ENCODE measurements around the gene JAZF1.

The JAZF1 gene

GRCh38 chr7:28191184-28191583, 10.6 kb upstream of the JAZF1 start:
- DNase-seq, result no peak

DNA sequence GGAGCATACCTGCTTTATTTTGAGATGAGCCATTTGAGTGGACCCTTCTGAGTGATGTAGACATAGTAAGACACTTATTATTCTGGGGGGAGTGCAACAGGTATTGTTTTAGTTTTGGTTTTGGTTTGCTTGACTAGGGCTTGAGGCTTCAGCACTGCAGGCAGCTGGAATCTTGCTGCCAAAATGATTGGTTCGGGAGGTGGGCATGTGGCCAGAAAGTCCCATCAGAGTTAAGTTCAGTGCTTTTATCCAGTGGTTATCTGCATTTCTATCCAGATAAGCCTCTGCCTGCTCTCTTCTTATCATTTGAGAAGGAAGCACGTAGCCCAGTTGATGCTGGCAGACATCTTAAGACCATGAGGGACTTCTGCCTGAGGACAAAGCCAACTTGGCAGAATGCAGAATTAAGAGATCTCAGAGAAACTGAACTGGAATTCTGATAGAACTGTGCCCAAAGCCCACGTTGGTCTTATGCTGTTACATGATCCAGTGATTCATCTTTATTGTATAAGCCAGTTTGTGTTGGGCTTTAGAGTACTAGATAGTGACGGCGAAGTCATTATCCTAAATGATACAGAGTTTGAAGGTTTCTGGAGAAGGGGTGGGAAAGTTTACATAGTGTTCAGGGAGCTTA, 9.6 kb upstream of the JAZF1 start:
- DNase-seq, result no peak

GRCh38 chr7:28187012-28187411, 6.4 kb upstream of the JAZF1 start:
- DNase-seq, result no peak

- DNase-seq, result no peak
These were observed 3.0 kb upstream of the JAZF1 start for GRCh38 chr7:28183627-28184026.

GRCh38 chr7:28182071-28182471, 1.5 kb upstream of the JAZF1 start:
- DNase-seq, result no peak

DNA sequence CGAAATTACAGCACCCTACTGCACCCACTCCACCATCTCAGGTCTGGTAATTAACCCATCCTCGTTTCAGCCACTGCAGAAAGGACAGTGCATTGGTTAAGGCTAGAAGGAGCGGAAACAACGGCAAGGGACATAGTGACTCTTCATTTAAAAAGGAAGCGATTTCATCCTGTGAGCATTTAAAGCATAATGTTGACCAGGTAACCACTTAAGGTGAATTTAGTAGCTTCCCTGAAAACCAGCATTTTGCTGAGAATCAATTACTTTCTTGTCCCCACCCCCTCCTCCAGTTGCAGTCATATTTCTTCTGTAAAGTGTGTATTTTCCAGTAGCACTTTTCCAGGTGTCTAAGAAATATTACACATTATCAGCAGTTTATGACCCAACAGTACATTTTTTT, 821 bp upstream of the JAZF1 start:
- DNase-seq, result no peak

- DNase-seq, result no peak
These were observed 598 bp downstream of the JAZF1 start for GRCh38 chr7:28180031-28180363.

DNA sequence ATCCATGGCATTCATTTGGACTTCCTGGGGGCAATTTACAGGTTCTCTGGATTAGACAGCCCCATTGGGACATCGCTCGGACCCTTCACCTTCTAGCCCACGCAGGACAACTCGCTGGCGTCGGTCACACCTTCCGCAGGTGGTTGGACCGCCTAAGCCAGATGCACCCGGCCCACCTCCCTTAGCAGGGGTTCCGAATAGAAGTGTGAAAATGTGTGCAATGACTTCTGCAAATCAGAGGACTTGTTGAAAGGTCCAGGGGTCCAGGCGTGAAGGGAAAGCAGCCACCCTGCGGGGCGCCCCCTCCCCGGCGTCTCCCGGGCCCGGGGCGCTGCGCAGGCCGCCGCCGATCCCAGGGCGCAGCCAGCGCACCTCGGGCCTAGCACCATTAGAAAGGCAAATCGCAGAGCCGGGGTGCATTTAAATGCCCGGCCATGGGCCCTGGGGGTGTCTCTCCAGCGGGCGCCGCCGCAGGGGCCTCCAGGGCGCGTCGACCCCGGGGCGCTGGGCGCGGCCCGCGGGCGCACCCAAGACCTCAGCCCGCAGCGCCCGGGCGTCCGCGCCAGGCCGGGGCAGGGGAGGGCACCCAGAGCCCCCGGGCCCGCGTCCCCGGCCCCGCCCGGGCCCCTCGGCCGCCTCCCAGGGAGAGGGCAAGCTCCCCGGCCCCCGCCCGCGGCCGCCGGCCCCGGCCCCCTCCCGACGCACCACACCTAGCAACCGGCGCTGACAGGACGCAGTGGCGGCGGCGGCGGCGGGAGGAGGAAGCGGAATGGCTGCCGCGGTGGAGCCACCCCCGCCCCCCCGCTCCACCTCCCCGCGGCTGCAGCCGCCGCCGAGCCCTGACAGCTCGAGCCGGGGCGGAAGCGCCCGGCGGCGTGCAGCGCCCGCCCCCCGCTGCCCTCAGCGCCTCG, 1.2 kb downstream of the JAZF1 start:
- peak; percentile 71 to 92 (median 81) for DNase-seq

DNA sequence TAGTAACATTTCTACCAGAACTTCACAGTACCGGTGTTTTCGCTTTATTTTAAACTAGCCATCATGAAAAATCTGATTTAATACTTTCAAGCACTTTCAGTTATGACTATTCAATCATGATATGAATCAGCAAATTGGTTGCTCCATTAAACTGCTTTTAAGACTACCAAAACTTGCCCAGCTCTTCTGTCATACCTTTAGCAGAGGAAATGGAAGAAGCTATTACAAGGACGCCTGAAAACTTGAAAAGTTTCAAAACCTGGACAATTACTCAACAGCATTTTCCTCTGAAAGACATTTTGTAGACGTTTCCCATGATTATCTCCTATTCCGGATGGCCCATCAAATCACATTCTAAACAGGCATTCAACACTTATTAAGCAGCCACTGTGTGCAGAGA, 2.0 kb downstream of the JAZF1 start:
- DNase-seq, result no peak

DNA sequence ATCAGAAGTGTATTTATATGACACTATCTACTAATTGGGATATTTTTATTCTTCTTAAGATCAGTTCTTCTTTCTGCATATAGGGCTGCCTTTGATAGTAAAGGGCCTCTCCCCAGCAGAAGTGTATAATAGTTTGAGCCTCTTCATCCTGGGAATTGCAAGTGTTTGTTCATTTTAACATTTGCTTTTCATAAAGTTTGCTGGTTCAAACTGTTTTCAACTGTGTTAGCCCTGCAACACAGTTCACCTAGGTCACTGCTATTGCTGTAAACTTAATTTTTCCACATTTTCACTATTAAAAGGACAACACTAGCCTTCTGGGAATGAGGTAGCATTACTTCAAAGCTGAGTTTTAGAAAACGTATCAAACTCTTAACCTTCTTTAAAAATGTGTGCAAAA, 2.8 kb downstream of the JAZF1 start:
- no peak for DNase-seq

- DNase-seq, result no peak
These were observed 4.0 kb downstream of the JAZF1 start for GRCh38 chr7:28176645-28177044.

GRCh38 chr7:28176174-28176573, 4.4 kb downstream of the JAZF1 start:
- no peak for DNase-seq

DNA sequence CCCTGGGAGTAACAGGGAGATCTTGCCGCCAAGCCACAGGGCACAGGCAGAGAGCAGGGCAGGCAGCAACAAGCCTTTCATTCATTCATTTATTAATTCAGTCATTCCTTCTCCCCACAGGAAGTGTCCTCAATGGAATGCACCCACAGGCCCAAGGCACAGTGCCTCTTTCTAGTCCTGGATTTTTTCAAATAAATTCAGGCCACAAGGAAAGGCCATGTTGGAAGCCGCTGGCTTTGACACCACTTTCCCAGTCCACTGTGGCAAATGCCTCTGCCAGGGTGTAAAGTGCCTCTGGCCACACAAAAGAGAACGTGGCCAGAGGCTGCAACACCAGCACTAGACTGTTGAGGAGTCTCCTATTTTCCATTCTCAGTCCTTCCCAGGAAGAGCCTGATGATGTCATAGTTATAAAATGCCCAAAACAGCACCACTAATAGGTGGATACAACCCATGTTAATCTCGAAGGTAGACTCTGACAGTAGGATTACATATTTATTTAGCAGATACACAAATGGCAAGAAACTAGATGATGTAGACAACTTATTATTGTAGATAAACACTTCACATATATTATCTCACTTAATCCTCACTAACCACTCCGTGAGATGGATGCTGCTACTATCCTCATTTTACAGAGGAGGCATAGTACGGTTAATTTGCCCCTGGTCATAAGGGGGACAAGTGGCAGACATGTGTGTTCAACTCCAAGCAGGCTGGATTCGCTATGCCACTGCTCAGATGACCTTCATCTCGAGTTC, 5.5 kb downstream of the JAZF1 start:
- no peak for DNase-seq

DNA sequence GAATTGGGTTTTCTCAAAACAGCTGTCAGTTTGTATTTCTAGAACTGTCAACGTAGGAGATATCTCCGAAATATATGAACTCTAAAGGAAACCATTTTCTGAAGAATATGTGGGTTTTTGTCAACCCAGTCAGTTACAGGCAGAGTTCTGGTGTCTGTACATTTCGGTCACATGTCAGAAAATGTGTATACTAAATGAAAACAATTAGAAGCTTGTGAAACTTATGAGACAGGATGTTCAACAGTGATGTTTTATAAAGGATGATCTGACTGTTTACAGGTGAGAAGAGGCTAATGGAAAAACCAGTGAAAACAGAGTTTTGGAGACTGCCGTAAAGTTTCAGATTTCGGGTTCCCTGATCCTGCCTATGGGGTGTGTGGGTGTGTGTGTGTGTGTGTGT, 6.2 kb downstream of the JAZF1 start:
- DNase-seq, result no peak

DNA sequence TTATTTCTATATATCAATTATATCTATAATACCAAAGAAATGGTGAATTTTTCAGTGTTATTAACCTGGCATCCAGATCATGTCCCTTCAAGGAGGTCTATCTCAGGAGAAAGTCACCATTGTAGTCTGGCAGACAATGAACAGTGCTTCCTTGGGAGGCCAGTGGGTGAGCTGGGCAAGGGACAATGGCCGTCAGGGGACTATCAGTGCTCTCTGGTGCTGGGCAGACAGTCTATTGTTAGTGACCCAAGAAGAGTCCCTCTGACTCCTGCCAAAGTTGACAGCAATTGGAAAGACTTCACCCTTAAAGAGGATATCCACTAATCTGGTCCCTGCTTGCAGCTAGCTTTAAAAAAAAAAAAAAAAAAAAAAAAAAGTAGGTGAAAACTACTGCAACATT, 7.1 kb downstream of the JAZF1 start:
- no peak for DNase-seq

- no peak for DNase-seq
These were observed 7.6 kb downstream of the JAZF1 start for GRCh38 chr7:28172958-28173357.

DNA sequence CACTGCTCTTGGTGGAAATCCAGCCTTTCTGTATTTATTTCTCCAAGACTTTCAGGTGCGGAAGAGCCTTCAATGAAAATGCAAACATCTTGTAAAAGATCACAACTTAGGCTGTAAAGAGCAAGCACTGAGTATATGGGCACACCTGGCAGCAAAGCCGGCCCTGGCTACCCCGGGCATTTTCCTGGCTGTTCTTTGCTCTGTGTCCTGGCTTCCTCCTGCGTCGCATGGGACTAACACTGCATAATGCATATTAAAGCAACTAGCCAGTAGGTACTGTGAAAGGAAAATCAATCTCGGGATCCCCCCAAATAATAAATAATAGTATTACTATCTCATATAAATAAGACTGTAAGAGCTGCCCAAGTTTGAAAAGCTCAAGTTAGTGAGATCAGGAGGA, 9.9 kb downstream of the JAZF1 start:
- DNase-seq, result no peak

GRCh38 chr7:28169230-28169629, 11.4 kb downstream of the JAZF1 start:
- DNase-seq, result no peak

DNA sequence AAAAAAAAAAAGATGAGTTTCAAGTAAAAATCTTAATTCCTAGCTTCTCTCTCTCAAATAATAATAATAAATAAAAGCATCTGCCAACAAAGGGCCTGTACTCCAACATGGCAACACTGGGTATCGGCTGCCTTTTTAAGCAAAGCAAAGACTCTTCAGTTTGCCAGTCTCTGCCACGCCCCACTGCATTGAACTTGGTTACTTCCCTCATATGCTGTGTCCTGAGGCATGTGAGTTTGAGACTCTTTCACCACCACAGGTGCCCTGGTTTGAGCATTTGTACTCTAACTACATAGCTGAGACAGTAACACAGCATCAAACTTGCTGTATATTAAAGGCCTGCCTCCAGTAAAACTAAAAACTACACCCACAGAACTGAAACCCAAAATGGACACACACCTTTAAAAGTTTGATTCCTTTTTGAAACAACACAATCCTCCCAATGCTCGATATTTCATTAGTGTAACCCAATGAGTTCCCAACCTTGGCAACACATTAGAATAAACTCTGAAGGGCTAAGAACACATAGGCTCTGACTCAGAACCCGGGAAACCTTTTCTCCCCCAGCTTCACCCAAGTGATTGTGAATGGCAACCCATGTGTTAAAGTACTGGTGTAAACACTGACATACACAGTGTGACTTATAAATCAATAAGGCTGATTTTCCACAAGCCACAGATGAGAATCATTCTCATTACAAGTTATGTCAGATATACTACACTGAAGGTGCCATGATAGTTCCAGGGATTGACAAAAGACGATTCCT, 12.0 kb downstream of the JAZF1 start:
- no peak for DNase-seq

DNA sequence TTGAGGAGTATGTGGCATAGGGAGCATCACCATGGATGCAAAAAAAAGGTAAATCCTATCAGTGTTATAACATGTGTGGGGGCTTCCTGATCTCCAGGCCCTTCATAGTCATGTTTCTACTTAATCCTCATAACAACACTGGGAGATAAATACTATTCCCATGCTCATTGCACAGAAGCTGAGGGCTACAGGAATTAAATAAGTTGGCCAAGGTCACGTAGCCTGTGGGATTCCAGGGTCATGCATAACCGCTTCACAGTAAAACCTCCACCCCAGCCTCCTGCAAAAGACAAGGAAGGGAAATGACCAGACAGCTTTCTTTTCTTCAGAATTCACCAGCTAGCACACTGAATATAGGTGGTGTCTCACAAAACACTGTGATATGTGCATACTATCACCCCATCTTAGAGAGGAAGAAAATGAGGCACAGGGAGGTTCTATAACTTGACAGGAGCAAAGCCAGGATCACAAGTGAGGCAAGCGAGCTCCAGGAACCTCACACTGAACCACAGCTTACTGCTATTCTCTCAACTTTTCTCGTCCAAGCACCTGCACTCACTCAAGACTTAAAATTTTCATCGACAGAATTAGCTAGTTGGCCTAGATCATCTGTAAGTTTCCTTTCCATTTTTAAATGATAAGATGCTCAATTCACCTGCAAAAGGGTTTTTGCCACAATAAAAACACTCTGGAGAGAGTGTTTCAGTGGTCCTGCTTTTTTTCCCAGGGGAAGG, 13.4 kb downstream of the JAZF1 start:
- DNase-seq, result no peak

DNA sequence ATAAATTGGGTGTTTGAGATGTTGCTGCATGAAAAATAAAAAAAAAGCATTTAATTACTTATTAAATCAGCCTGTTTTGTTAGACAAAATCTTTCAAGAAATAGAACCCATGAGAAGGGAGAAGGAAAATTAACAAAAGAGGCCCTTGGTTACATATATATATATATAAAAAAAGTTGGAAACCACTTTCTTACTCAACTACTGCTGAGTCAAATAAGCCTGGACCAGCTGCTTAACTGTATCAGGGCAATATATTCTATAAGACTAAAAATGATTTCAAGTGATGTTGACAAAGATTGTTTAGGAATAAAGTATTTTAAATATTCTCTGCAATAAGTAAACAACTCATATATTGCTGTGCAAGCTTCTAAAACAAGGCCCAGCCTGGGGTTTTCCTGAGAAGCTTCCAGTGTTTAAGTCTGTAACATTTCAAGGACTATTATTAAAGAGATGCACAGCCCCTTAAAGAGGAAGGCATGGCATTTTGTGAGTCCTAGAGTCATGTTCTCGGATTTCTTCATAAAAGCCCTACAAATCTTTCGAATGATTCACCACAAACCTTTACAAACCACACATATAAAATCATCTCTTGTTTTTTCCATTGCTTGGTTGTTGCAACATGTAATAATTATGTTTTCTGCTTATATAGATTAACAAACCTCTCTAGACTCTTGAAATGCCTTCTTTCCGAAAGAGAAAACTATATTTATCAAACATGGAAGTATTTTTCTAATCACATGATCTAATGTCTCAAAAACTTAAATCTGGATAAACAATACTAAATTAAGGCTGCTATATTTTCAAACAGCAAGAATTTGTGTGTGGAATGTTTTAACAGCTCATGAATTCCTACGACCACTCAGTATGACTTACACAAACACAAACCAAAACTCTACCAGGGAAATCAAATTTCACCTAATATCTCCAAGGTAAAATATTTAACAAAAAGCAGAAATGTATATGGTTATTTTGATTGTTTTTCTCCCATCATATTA, 14.3 kb downstream of the JAZF1 start:
- peak in 2 of 4 experiments; percentile 36 to 40 for DNase-seq

All from suppressor macrophage (primary cell).